IPS-11a (cell line): ENCODE data around the gene KLHDC4.

Experiments used
- H3K4me3 ChIP-seq: one replicate; pipeline ENCODE4 v1.5.1; 2013; ENCODE audit warnings: low read depth, low read length, control low read depth

Gene KLHDC4

GRCh38 chr16:87702325-87702811, 63.4 kb downstream of the KLHDC4 start:
- H3K4me3 ChIP-seq, result no peak overlapping the region

- H3K4me3 ChIP-seq, result no peak overlapping the region
Measured at GRCh38 chr16:87701505-87701921, 64.3 kb downstream of the KLHDC4 start.

- H3K4me3 ChIP-seq, result no peak overlapping the region
Measured at GRCh38 chr16:87701078-87701460, 64.7 kb downstream of the KLHDC4 start.

- H3K4me3 ChIP-seq, result no peak overlapping the region
Measured at GRCh38 chr16:87700406-87701077, 65.2 kb downstream of the KLHDC4 start.

GRCh38 chr16:87698676-87699199, 67.0 kb downstream of the KLHDC4 start:
- no peak overlapping the region for H3K4me3 ChIP-seq

GRCh38 chr16:87698241-87698640, 67.5 kb downstream of the KLHDC4 start:
- no peak overlapping the region for H3K4me3 ChIP-seq

GRCh38 chr16:87697792-87698191, 68.0 kb downstream of the KLHDC4 start:
- no peak overlapping the region for H3K4me3 ChIP-seq

- H3K4me3 ChIP-seq, result no peak overlapping the region
Measured at GRCh38 chr16:87697256-87697655, 68.5 kb downstream of the KLHDC4 start.

- no peak overlapping the region for H3K4me3 ChIP-seq
Measured at GRCh38 chr16:87696726-87697125, 69.1 kb downstream of the KLHDC4 start.

GRCh38 chr16:87695534-87695933, 70.3 kb downstream of the KLHDC4 start:
- H3K4me3 ChIP-seq, result no peak overlapping the region

GRCh38 chr16:87694441-87695125, 71.2 kb downstream of the KLHDC4 start:
- no peak overlapping the region for H3K4me3 ChIP-seq

- no peak overlapping the region for H3K4me3 ChIP-seq
Measured at GRCh38 chr16:87693827-87694226, 72.0 kb downstream of the KLHDC4 start.

GRCh38 chr16:87692756-87693155, 73.0 kb downstream of the KLHDC4 start:
- no peak overlapping the region for H3K4me3 ChIP-seq

- H3K4me3 ChIP-seq, result no peak overlapping the region
Measured at GRCh38 chr16:87692176-87692575, 73.6 kb downstream of the KLHDC4 start.

- no peak overlapping the region for H3K4me3 ChIP-seq
Measured at GRCh38 chr16:87691686-87692079, 74.1 kb downstream of the KLHDC4 start.

- no peak overlapping the region for H3K4me3 ChIP-seq
Measured at GRCh38 chr16:87690911-87691685, 74.7 kb downstream of the KLHDC4 start.

- no peak overlapping the region for H3K4me3 ChIP-seq
Measured at GRCh38 chr16:87689956-87690465, 75.8 kb downstream of the KLHDC4 start.

- no peak overlapping the region for H3K4me3 ChIP-seq
Measured at GRCh38 chr16:87688876-87689815, 76.6 kb downstream of the KLHDC4 start.

- no peak overlapping the region for H3K4me3 ChIP-seq
Measured at GRCh38 chr16:87687998-87688529, 77.7 kb downstream of the KLHDC4 start.
